IPS-NIHi7 (cell line): ENCODE results near the gene ALDOC.
"Not testable (repeated sequence)": the region's sequence is repeated elsewhere in the genome, so short reads cannot be mapped to it uniquely, and the experiment has no call there.

Experiments
- DNase-seq: peaks from one replicate; pipeline ENCODE4 v3.0.0; 2012; ENCODE audit warnings: mixed read lengths; ENCODE audit errors: extremely low spot score

Gene ALDOC

DNA sequence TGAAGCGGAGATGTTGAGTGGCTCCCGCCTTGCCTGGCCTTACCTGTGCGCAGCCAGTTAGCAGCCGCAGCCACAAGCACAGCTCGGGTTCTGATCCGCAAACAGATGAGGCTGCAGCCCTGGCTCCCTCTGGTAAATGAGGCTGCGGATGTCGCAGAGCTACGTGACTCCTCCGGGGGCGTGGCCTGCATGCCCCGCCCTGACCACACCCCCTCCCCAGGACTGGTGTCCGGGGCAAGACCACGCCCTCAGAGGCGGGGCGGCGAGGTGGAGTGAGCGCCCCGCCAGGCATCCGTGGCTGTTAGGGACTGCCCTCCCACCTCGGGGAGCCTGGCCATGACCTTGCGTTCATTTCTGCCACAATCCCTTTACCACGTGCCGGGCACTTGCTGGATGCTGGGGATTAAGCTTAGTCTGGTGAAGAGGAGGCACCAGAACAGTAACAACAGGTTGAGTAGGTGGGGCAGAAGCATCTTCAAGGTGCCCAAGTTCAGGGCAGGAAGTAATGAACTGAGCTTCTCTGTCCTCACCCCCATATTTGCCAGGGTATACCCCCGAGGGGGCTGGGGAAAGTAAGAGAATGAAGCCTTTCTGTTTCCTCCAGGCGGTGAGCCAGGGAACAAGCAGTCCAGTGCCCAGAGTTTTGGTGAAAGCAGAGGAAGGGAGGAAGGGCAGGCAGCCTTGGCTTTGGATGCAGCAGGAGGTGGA lies at the start of gene ALDOC:
TSS of gene ALDOC (minus strand) at position 138 of the 708 bp plus-strand sequence. CDS start 1,363 bp downstream, outside the sequence.
- DNase-seq = peak; percentile 100

GRCh38 chr17:28624148-28624547 lies 47.5 kb upstream of the ALDOC start:
- no peak for DNase-seq

DNA sequence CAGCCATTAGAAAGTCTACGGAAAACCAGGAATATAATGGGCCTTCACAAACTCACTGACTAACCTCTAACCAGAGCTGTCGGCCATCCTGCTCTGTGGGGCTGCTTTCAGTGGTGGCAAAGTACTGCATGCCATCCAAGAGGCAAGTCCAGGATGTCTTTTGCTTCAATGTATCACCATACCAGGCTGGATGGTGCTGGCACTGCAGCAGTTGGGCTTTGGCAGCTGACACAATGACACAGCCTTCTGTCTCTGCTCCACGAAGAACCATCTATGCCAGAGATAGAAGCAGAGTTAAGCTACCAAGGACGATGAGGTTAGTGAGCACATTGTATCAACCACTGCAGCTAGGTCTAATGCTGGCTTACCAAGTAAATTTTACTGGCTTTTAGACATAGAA lies 47.0 kb upstream of the ALDOC start:
- no peak for DNase-seq

GRCh38 chr17:28622186-28622585 lies 45.5 kb upstream of the ALDOC start:
- no peak for DNase-seq

DNA sequence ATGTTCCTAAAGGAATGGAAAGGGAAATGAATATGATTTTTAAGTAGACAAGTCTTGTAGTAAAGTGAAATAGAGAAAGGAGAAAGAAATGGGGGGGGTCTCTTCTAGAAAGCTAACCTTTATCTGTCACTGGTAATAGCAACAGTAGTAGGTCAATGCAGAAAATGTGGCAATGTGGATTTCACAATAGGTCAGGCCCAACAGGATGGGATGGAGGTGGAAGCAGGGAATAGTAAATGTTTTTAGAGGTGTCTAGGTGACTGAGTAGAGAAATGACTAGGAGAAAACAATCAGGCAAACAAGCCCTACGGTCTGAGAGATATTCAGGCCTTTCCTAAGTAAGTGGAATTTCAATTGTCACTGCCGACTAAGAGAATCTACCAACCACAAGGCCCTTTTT lies 43.3 kb upstream of the ALDOC start:
- no peak for DNase-seq

- no peak for DNase-seq
Observed at GRCh38 chr17:28618464-28618863, 41.8 kb upstream of the ALDOC start.

- DNase-seq = no peak
Observed at GRCh38 chr17:28616281-28616680, 39.6 kb upstream of the ALDOC start.

GRCh38 chr17:28615260-28615940 lies 38.7 kb upstream of the ALDOC start:
- no peak for DNase-seq

GRCh38 chr17:28613931-28614381 lies 37.3 kb upstream of the ALDOC start, which contains the start of gene RSKR:
Gene RSKR, minus strand, starts transcription at chr17:28614185. Its CDS starts 24 bp downstream, at chr17:28614161.
- DNase-seq = no peak

DNA sequence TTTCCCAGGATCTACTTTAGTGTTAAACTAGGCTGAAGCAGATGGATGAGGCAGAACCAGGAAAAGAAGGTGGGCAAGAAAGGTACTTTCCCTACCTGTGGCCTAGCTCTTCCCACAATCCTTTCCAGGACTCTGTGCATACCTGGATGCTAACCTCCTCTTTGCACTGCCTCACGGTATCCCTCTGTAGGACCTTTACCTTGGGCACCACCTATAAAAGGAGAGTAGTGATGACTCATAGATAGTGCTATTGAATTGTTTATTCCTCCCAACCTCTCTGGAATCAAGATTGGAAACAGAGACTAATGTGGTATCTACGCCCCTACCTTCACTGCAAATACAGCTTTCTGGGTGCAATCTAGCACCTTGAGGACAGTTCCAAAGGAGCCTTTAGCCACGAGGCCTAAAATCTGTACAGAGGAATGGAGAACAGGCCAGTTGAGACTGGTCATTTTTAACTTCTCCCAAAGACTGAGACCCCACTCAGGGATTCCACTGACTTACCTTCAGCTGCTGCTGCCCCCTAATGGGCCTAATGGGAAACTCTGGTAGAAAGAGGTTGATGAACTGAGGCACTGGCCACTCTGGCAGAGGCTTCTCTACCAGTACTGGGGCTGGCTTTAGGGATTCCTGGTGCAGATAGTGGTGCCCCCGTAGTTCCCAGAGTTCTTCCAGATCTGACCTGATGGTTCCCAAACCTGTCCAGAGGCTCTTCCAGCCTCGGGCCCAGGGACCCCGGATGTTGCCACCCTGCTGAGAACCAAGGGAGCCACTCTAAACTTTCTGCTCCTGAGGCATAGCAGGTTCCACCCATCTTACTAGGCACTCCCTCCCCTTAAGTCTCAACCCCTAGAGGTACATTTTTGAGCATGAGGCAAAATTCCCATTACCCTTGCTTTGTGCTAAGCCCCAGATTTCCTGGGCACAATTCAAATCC lies 36.5 kb upstream of the ALDOC start:
- DNase-seq = peak; percentile 77

DNA sequence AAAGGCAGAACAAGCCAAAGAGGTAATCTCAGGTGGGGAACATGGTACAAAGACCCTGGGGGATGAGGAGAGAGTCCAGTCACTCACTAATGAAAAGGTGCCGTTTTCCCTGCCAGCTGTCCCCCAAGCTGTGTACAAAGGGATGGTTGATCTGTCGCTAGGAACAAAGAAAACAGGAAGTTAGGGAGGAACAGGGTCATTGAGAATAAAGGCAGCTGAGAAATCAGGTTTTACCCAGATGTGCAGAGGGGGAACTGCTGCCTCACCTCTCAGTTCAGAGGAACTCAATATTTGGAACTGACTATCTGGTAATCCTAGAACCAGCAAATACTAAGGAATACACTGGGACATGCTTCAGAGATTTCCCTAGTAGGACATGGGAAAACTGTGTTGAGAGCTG lies 35.8 kb upstream of the ALDOC start:
- DNase-seq = no peak

GRCh38 chr17:28610376-28610775 lies 33.7 kb upstream of the ALDOC start:
- DNase-seq = no peak

GRCh38 chr17:28604031-28604430 lies 27.3 kb upstream of the ALDOC start:
- not testable (repeated sequence) for DNase-seq

GRCh38 chr17:28599311-28600184 lies 22.9 kb upstream of the ALDOC start:
- peak; percentile 47 for DNase-seq

DNA sequence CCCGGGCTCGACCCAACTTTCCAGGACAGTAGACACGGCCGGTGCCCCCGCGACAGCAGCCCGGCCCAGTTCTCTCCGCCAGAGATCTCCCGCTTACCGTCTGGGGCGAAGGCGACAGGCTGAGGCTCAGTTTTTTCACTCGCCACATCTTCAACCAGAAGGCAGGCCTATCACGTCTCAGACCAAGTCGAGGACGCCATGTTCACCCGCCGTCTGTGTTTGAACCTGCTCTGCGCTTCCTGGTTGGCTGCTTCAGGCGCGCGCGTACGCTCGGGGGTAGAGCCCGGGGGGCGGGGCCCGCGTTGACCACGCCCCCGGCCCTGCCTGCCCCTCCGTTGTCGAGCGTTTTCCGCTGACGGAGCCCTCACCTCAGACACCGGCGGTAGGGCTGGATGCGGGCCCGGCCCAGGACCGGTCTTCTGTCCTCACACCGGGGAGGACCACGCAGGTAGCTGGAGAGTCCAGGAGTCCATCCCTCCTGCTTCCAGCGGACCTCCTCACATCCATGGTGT lies 22.2 kb upstream of the ALDOC start, which contains the start of gene SPAG5:
TSS of gene SPAG5 (minus strand) at position 227 of the 512 bp plus-strand sequence. CDS start at position 148, 79 bp downstream.
- DNase-seq = peak; percentile 100

- no peak for DNase-seq
Observed at GRCh38 chr17:28598389-28598788, 21.7 kb upstream of the ALDOC start.

- no peak for DNase-seq
Observed at GRCh38 chr17:28597606-28598383, 21.1 kb upstream of the ALDOC start.

GRCh38 chr17:28592260-28592659 lies 15.6 kb upstream of the ALDOC start:
- DNase-seq = no peak

DNA sequence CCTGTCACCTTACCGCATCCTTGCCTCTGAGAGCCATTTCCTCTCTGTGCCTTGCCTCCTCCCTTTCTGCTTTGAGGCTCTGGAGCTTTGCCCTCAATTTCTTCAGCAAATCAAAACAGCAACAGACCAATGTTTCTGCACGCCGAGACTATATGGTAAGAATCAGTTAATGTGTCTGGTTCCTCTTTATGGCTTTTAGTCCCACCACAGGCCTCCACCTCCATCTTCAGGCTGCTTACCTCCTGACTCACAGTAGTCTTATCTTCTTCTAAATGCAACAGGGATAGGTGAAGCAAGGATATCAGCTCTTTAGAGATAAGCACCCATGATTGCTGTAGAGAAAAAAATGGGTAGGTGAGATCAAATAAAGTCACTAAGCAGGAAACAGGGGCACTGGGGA lies 9.2 kb upstream of the ALDOC start:
- DNase-seq = no peak

- DNase-seq = no peak
Observed at GRCh38 chr17:28584434-28584833, 7.7 kb upstream of the ALDOC start.
